PFSK-1 (cell line): ENCODE data around the gene RPS6KC1.

ENCODE experiments used
- FOXP2 ChIP-seq: optimal IDR thresholded peaks from 2 replicates; pipeline ENCODE3; 2011; ENCODE audit warnings: borderline replicate concordance, control low read depth, inconsistent platforms; ENCODE audit not compliant: insufficient read depth; ENCODE audit errors: extremely low read length, extremely low read depth
- POLR2AphosphoS5 ChIP-seq: IDR thresholded peaks from 2 replicates; pipeline ENCODE4 v1.6.1; 2012; ENCODE audit warnings: low read depth, mild to moderate bottlenecking, control low read depth, low read length, moderate library complexity
- REST ChIP-seq, 2 experiments: IDR thresholded peaks; 2 replicates each; pipeline versions ENCODE4 v1.6.1 to v1.8.0; 2011 to 2012; ENCODE audit warnings: low read depth in 2 of 2, low read length in 2 of 2, control low read depth in 1 of 2, inconsistent platforms in 1 of 2, mild to moderate bottlenecking in 1 of 2, moderate library complexity in 1 of 2; ENCODE audit not compliant: insufficient read depth in 1 of 2
- SIN3A ChIP-seq: IDR thresholded peaks from 2 replicates; pipeline ENCODE4 v1.6.1; 2012; ENCODE audit warnings: mild to moderate bottlenecking, low read length, moderate library complexity, borderline replicate concordance; ENCODE audit not compliant: insufficient read depth
- TAF1 ChIP-seq: IDR thresholded peaks from 2 replicates; pipeline ENCODE4 v1.6.1; 2012; ENCODE audit warnings: low read length, control low read depth, borderline replicate concordance; ENCODE audit not compliant: insufficient read depth

The RPS6KC1 gene

GRCh38 chr1:213286235-213286634 is 235.2 kb downstream of the RPS6KC1 start:
- no peak for TF ChIP-seq FOXP2
- TF ChIP-seq POLR2AphosphoS5, result no peak
- no peak for TF ChIP-seq REST (IDR thresholded peaks at IDR 0.05; ENCODE audit: insufficient read depth in 1 of 2, low read depth in 2 of 2, low read length in 2 of 2)
- no peak for TF ChIP-seq SIN3A
- no peak for TF ChIP-seq TAF1

- no peak for TF ChIP-seq SIN3A
- no peak for TF ChIP-seq FOXP2
- TF ChIP-seq POLR2AphosphoS5, result no peak
These were observed 236.9 kb downstream of the RPS6KC1 start for GRCh38 chr1:213287987-213288386.

GRCh38 chr1:213291526-213291925 is 240.5 kb downstream of the RPS6KC1 start:
- TF ChIP-seq FOXP2, result no peak
- no peak for TF ChIP-seq SIN3A
- no peak for TF ChIP-seq TAF1
- TF ChIP-seq POLR2AphosphoS5, result no peak
- TF ChIP-seq REST (IDR thresholded peaks at IDR 0.05; ENCODE audit: insufficient read depth in 1 of 2, low read depth in 2 of 2, low read length in 2 of 2), result no peak

GRCh38 chr1:213292614-213293013 is 241.6 kb downstream of the RPS6KC1 start:
- TF ChIP-seq TAF1 (no peak), POLR2AphosphoS5 (no peak), FOXP2 (no peak), SIN3A (no peak), REST (IDR thresholded peaks at IDR 0.05; ENCODE audit: insufficient read depth in 1 of 2, low read depth in 2 of 2, low read length in 2 of 2) (no peak)

- no peak for TF ChIP-seq POLR2AphosphoS5
- no peak for TF ChIP-seq REST (IDR thresholded peaks at IDR 0.05; ENCODE audit: insufficient read depth in 1 of 2, low read depth in 2 of 2, low read length in 2 of 2)
- TF ChIP-seq FOXP2, result no peak
These were observed 244.8 kb downstream of the RPS6KC1 start for GRCh38 chr1:213295860-213296259.

GRCh38 chr1:213296558-213296957 is 245.5 kb downstream of the RPS6KC1 start:
- no peak for TF ChIP-seq SIN3A
- TF ChIP-seq TAF1, result no peak
- no peak for TF ChIP-seq REST (IDR thresholded peaks at IDR 0.05; ENCODE audit: insufficient read depth in 1 of 2, low read depth in 2 of 2, low read length in 2 of 2)
- TF ChIP-seq FOXP2, result no peak
- TF ChIP-seq POLR2AphosphoS5, result no peak
